ENCODE data around the gene ANAPC2.

ANAPC2 gene

DNA sequence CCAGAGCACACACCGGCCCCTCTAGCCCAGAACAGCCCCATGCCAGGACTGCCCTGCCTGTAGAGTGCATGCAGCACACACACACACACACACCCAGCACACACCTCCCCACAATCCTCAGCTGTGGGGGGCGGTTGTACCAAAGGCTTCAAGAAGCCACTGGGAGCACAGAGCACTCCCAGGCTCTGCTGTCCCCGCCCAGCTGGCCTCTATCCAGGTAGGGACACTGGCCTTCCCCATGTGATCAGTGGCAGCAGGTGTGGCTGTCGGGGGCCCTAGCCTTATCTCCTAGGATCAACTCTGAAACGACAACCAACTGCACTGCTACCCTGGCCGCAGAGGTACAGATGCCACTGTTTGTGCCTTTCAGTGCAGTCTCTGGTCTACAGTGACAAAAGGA is 2.0 kb downstream of the ANAPC2 start:
- no CpG with 5 or more reads among the region's 6 CpGs for WGBS, 2 donors (ENCODE audit: extremely low coverage in 2 of 2, insufficient read length in 2 of 2, insufficient replicate concordance in 1 of 2)
- Histone ChIP-seq H3K79me1 (ENCODE audit: low read depth, low read length) (peaks cover 27% of the 10 kb centered on the region), H3K36me3 (replicated peaks in 1 of 2; ENCODE audit: control insufficient read depth in 2 of 2, insufficient read depth in 2 of 2, low read length in 2 of 2) (peaks cover 33 to 68% of the 10 kb centered on the region in 2 donors), H3K9me3 (replicated peaks in 1 of 2; ENCODE audit: control insufficient read depth in 2 of 2, insufficient read depth in 1 of 2, low read depth in 1 of 2, low read length in 2 of 2) (no peaks in the 10 kb centered on the region), H3K27me3 (ENCODE audit: control insufficient read depth in 3 of 3, insufficient read depth in 3 of 3, low read depth in 1 of 3, low read length in 3 of 3) (peaks cover 0 to 2% (median 0%) of the 10 kb centered on the region in 3 experiments), H3K18ac (ENCODE audit: low read length) (no peak overlapping the region), H3K27ac (replicated peaks; ENCODE audit: low read length) (no peak overlapping the region), H2AFZ (ENCODE audit: low read length) (no peak overlapping the region), H3K23ac (ENCODE audit: low read depth, low read length, poor library complexity) (peak overlapping the region; percentile 65), H2AK5ac (ENCODE audit: low read depth, low read length) (no peak overlapping the region), H4K8ac (ENCODE audit: low read depth, low read length) (no peak overlapping the region), H2BK12ac (ENCODE audit: low read length) (no peak overlapping the region), H3K4me3 (ENCODE audit: low read length in 2 of 2) (peak overlapping the region in 1 of 2 donors; percentile 100), H4K91ac (ENCODE audit: low read depth, low read length, poor library complexity) (no peak overlapping the region), H3K4me2 (ENCODE audit: insufficient read depth, low read length, poor library complexity, severe bottlenecking) (no peak overlapping the region), H2BK5ac (ENCODE audit: low read length) (no peak overlapping the region), H2BK15ac (ENCODE audit: low read length) (no peak overlapping the region), H3K4me1 (ENCODE audit: control insufficient read depth in 2 of 2, insufficient read depth in 1 of 2, low read depth in 1 of 2, low read length in 2 of 2) (peaks cover 12 to 17% of the 10 kb centered on the region in 2 donors), H3K14ac (ENCODE audit: low read length) (no peak overlapping the region), H3K4ac (ENCODE audit: low read length) (no peak overlapping the region), H3K9ac (ENCODE audit: low read depth, low read length, poor library complexity) (peak overlapping the region; percentile 21), H2BK120ac (ENCODE audit: low read depth, low read length) (no peak overlapping the region)
- DNase-seq (ENCODE audit: low spot score) = no peak

DNA sequence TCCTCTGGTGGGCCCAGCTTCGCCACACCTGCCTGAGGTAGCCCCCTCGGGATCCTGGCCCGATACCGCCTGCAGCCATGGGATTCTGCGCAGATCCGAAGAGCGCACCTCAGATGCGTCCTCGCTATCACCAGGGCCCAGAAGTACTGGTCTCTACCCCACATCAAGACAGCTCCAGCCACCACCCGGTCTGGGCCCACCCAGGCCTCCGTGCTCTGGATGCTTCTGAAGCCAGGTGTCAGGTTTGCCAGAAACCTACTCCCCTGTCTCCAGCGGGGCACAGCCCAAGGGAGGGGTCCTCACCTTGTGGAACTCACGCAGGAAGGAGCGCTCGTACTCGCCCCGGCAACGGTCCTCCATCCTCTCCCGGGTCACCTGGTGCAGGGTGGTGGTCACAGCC is 2.4 kb downstream of the ANAPC2 start:
- no peak overlapping the region for H2AK5ac ChIP-seq (ENCODE audit: low read depth, low read length)
- no peak overlapping the region for H2BK15ac ChIP-seq (ENCODE audit: low read length)
- H4K91ac ChIP-seq (ENCODE audit: low read depth, low read length, poor library complexity) = no peak overlapping the region
- H3K4me1 ChIP-seq (ENCODE audit: control insufficient read depth in 2 of 2, insufficient read depth in 1 of 2, low read depth in 1 of 2, low read length in 2 of 2) = peaks cover 12 to 17% of the 10 kb centered on the region in 2 donors
- no peak overlapping the region for H2BK120ac ChIP-seq (ENCODE audit: low read depth, low read length)
- no peak overlapping the region for H3K18ac ChIP-seq (ENCODE audit: low read length)
- H3K9me3 ChIP-seq (replicated peaks in 1 of 2; ENCODE audit: control insufficient read depth in 2 of 2, insufficient read depth in 1 of 2, low read depth in 1 of 2, low read length in 2 of 2) = no peaks in the 10 kb centered on the region
- H4K8ac ChIP-seq (ENCODE audit: low read depth, low read length) = no peak overlapping the region
- H3K4ac ChIP-seq (ENCODE audit: low read length) = no peak overlapping the region
- H3K79me1 ChIP-seq (ENCODE audit: low read depth, low read length) = peaks cover 28% of the 10 kb centered on the region
- no CpG with 5 or more reads among the region's 19 CpGs for WGBS, 2 donors (ENCODE audit: extremely low coverage in 2 of 2, insufficient read length in 2 of 2, insufficient replicate concordance in 1 of 2)
- no peak overlapping the region for H3K9ac ChIP-seq (ENCODE audit: low read depth, low read length, poor library complexity)
- H3K4me3 ChIP-seq (ENCODE audit: low read length in 2 of 2) = no peak overlapping the region
- peak overlapping the region; percentile 65 for H3K23ac ChIP-seq (ENCODE audit: low read depth, low read length, poor library complexity)
- H2BK5ac ChIP-seq (ENCODE audit: low read length) = no peak overlapping the region
- H3K27ac ChIP-seq (replicated peaks; ENCODE audit: low read length) = no peak overlapping the region
- no peak overlapping the region for H3K4me2 ChIP-seq (ENCODE audit: insufficient read depth, low read length, poor library complexity, severe bottlenecking)
- no peak for DNase-seq (ENCODE audit: low spot score)
- H3K14ac ChIP-seq (ENCODE audit: low read length) = no peak overlapping the region
- H2BK12ac ChIP-seq (ENCODE audit: low read length) = no peak overlapping the region
- H3K27me3 ChIP-seq (ENCODE audit: control insufficient read depth in 3 of 3, insufficient read depth in 3 of 3, low read depth in 1 of 3, low read length in 3 of 3) = peaks cover 0 to 2% (median 0%) of the 10 kb centered on the region in 3 experiments
- H2AFZ ChIP-seq (ENCODE audit: low read length) = no peak overlapping the region
- H3K36me3 ChIP-seq (replicated peaks in 1 of 2; ENCODE audit: control insufficient read depth in 2 of 2, insufficient read depth in 2 of 2, low read length in 2 of 2) = peaks cover 35 to 68% of the 10 kb centered on the region in 2 donors

DNA sequence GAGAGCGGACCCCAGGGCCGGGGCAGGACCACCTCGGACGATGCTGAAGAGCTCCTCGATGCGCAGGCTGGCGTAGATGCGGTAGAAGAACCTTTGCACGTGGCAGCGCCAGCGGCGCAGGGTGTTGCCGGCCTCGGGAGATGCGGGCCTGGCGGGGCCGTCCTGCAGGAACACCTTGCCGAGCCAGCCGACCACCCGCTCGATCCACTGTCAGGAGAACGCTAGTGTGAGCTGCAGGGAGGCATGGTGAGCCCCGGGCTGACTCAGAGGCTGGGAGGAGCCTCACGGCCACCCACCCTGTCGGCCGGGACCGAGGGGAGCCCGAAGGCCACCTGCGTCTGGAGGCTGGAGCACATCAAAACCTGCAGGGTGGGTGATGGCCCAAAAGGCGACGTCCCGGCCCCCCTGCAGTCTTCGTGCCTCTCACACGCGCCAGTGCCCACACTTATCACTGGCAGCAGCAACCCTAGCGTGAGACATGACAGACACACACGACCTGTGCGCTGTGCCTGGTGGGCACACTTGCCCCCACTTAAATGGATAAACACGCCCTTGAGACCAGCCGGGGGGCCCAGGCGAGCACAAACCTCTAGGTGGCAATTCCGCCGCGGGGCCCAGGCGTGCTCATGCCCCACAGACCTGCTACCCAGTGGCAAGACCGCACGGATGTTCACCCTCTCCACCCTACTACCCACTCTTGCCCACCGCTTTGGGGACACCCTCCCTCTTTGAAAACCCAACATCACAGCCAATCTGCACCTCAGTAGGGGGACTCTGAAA is 3.3 kb downstream of the ANAPC2 start:
- H2BK120ac ChIP-seq (ENCODE audit: low read depth, low read length) = no peak overlapping the region
- no peak overlapping the region for H2BK15ac ChIP-seq (ENCODE audit: low read length)
- no peak overlapping the region for H2AFZ ChIP-seq (ENCODE audit: low read length)
- H3K4ac ChIP-seq (ENCODE audit: low read length) = no peak overlapping the region
- H3K27ac ChIP-seq (replicated peaks; ENCODE audit: low read length) = no peak overlapping the region
- peaks cover 31% of the 10 kb centered on the region for H3K79me1 ChIP-seq (ENCODE audit: low read depth, low read length)
- WGBS, 2 donors (ENCODE audit: extremely low coverage in 2 of 2, insufficient read length in 2 of 2, insufficient replicate concordance in 1 of 2) = no CpG with 5 or more reads among the region's 48 CpGs
- peaks cover 36 to 68% of the 10 kb centered on the region in 2 donors for H3K36me3 ChIP-seq (replicated peaks in 1 of 2; ENCODE audit: control insufficient read depth in 2 of 2, insufficient read depth in 2 of 2, low read length in 2 of 2)
- H2AK5ac ChIP-seq (ENCODE audit: low read depth, low read length) = no peak overlapping the region
- H2BK5ac ChIP-seq (ENCODE audit: low read length) = no peak overlapping the region
- H3K27me3 ChIP-seq (ENCODE audit: control insufficient read depth in 3 of 3, insufficient read depth in 3 of 3, low read depth in 1 of 3, low read length in 3 of 3) = peaks cover 0 to 2% (median 0%) of the 10 kb centered on the region in 3 experiments
- H3K9me3 ChIP-seq (replicated peaks in 1 of 2; ENCODE audit: control insufficient read depth in 2 of 2, insufficient read depth in 1 of 2, low read depth in 1 of 2, low read length in 2 of 2) = no peaks in the 10 kb centered on the region
- H4K8ac ChIP-seq (ENCODE audit: low read depth, low read length) = no peak overlapping the region
- no peak overlapping the region for H3K18ac ChIP-seq (ENCODE audit: low read length)
- H3K4me2 ChIP-seq (ENCODE audit: insufficient read depth, low read length, poor library complexity, severe bottlenecking) = no peak overlapping the region
- H3K4me3 ChIP-seq (ENCODE audit: low read length in 2 of 2) = no peak overlapping the region
- peak overlapping the region; percentile 65 for H3K23ac ChIP-seq (ENCODE audit: low read depth, low read length, poor library complexity)
- no peak overlapping the region for H2BK12ac ChIP-seq (ENCODE audit: low read length)
- DNase-seq (ENCODE audit: low spot score) = no peak
- no peak overlapping the region for H4K91ac ChIP-seq (ENCODE audit: low read depth, low read length, poor library complexity)
- no peak overlapping the region for H3K9ac ChIP-seq (ENCODE audit: low read depth, low read length, poor library complexity)
- peaks cover 12 to 17% of the 10 kb centered on the region in 2 donors for H3K4me1 ChIP-seq (ENCODE audit: control insufficient read depth in 2 of 2, insufficient read depth in 1 of 2, low read depth in 1 of 2, low read length in 2 of 2)
- no peak overlapping the region for H3K14ac ChIP-seq (ENCODE audit: low read length)

DNA sequence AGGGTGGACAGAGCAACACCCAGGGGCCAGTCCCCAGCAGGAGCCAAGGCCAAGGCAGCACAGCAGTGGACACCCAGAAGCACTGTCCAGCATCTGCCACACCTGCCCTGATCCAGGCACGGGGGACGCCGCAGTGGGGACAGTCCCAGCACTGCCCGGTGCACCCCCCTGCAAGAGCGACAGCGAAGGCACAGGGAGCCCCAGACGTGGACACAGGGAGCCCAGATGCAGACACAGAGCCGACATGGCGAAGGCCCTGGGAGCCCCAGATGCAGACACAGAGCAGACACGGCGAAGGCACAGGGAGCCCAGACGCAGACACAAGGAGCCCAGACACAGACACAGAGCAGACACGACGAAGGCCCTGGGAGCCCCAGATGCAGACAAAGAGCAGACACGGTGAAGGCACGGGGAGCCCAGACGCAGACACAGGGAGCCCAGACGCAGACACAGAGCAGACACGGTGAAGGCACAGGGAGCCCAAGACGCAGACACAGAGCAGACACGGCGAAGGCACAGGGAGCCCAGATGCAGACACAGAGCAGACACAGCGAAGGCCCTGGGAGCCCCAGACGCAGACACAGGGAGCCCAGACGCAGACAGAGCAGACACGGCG is 4.3 kb downstream of the ANAPC2 start:
- Histone ChIP-seq H3K4me2 (ENCODE audit: insufficient read depth, low read length, poor library complexity, severe bottlenecking) (no peak overlapping the region), H2BK12ac (ENCODE audit: low read length) (no peak overlapping the region), H2AFZ (ENCODE audit: low read length) (no peak overlapping the region), H4K91ac (ENCODE audit: low read depth, low read length, poor library complexity) (no peak overlapping the region), H3K4ac (ENCODE audit: low read length) (no peak overlapping the region), H3K4me3 (ENCODE audit: low read length in 2 of 2) (no peak overlapping the region), H3K9me3 (replicated peaks in 1 of 2; ENCODE audit: control insufficient read depth in 2 of 2, insufficient read depth in 1 of 2, low read depth in 1 of 2, low read length in 2 of 2) (no peaks in the 10 kb centered on the region), H2BK15ac (ENCODE audit: low read length) (no peak overlapping the region), H3K36me3 (replicated peaks in 1 of 2; ENCODE audit: control insufficient read depth in 2 of 2, insufficient read depth in 2 of 2, low read length in 2 of 2) (peaks cover 34 to 74% of the 10 kb centered on the region in 2 donors), H2BK5ac (ENCODE audit: low read length) (no peak overlapping the region), H3K23ac (ENCODE audit: low read depth, low read length, poor library complexity) (peak overlapping the region; percentile 43), H3K14ac (ENCODE audit: low read length) (no peak overlapping the region), H3K27me3 (ENCODE audit: control insufficient read depth in 3 of 3, insufficient read depth in 3 of 3, low read depth in 1 of 3, low read length in 3 of 3) (peaks cover 0 to 2% (median 0%) of the 10 kb centered on the region in 3 experiments), H4K8ac (ENCODE audit: low read depth, low read length) (no peak overlapping the region), H2AK5ac (ENCODE audit: low read depth, low read length) (no peak overlapping the region), H3K4me1 (ENCODE audit: control insufficient read depth in 2 of 2, insufficient read depth in 1 of 2, low read depth in 1 of 2, low read length in 2 of 2) (peaks cover 8% of the 10 kb centered on the region in 2 donors), H3K79me1 (ENCODE audit: low read depth, low read length) (peaks cover 28% of the 10 kb centered on the region), H3K18ac (ENCODE audit: low read length) (no peak overlapping the region), H2BK120ac (ENCODE audit: low read depth, low read length) (no peak overlapping the region), H3K9ac (ENCODE audit: low read depth, low read length, poor library complexity) (no peak overlapping the region), H3K27ac (replicated peaks; ENCODE audit: low read length) (no peak overlapping the region)
- no CpG with 5 or more reads among the region's 27 CpGs for WGBS, 2 donors (ENCODE audit: extremely low coverage in 2 of 2, insufficient read length in 2 of 2, insufficient replicate concordance in 1 of 2)
- no peak for DNase-seq (ENCODE audit: low spot score)

All from neuronal stem cell (in vitro differentiated cells).